ENCODE data around the gene EXTL1.

The EXTL1 gene

GRCh38 chr1:25997828-25998761, 23.5 kb upstream of the EXTL1 start, which contains the start of gene PAFAH2:
TSS of gene PAFAH2 (minus strand) at chr1:25998063. CDS start at chr1:25990816, 7,247 bp downstream.
- DNase-seq (ENCODE audit: low spot score): peak; percentile 94

GRCh38 chr1:25999041-25999800, 22.4 kb upstream of the EXTL1 start:
- DNase-seq (ENCODE audit: low spot score): no peak

GRCh38 chr1:26003262-26003661, 18.3 kb upstream of the EXTL1 start:
- no peak for DNase-seq (ENCODE audit: low spot score)

- DNase-seq (ENCODE audit: low spot score): no peak
Measured at GRCh38 chr1:26003756-26004155, 17.8 kb upstream of the EXTL1 start.

GRCh38 chr1:26005434-26006105, 16.0 kb upstream of the EXTL1 start:
- no peak for DNase-seq (ENCODE audit: low spot score)

GRCh38 chr1:26006710-26007109, 14.9 kb upstream of the EXTL1 start:
- DNase-seq (ENCODE audit: low spot score): no peak

GRCh38 chr1:26009796-26010447, 11.7 kb upstream of the EXTL1 start:
- DNase-seq (ENCODE audit: low spot score): no peak

GRCh38 chr1:26010825-26011224, 10.8 kb upstream of the EXTL1 start:
- no peak for DNase-seq (ENCODE audit: low spot score)

GRCh38 chr1:26012864-26013263, 8.7 kb upstream of the EXTL1 start:
- DNase-seq (ENCODE audit: low spot score): no peak

GRCh38 chr1:26014179-26014578, 7.4 kb upstream of the EXTL1 start:
- no peak for DNase-seq (ENCODE audit: low spot score)

GRCh38 chr1:26015358-26015757, 6.2 kb upstream of the EXTL1 start:
- DNase-seq (ENCODE audit: low spot score): no peak

GRCh38 chr1:26016258-26016952, 5.2 kb upstream of the EXTL1 start:
- DNase-seq (ENCODE audit: low spot score): no peak

GRCh38 chr1:26016953-26017545, 4.5 kb upstream of the EXTL1 start:
- no peak for DNase-seq (ENCODE audit: low spot score)

GRCh38 chr1:26017606-26018005, 4.0 kb upstream of the EXTL1 start:
- DNase-seq (ENCODE audit: low spot score): no peak

- DNase-seq (ENCODE audit: low spot score): no peak
Measured at GRCh38 chr1:26019641-26020315, 1.8 kb upstream of the EXTL1 start.

- DNase-seq (ENCODE audit: low spot score): no peak
Measured at GRCh38 chr1:26020330-26020768, 1.2 kb upstream of the EXTL1 start.

GRCh38 chr1:26020941-26021646, 481 bp upstream of the EXTL1 start:
- no peak for DNase-seq (ENCODE audit: low spot score)

GRCh38 chr1:26022404-26022779, 817 bp downstream of the EXTL1 start:
- DNase-seq (ENCODE audit: low spot score): no peak

- DNase-seq (ENCODE audit: low spot score): no peak
Measured at GRCh38 chr1:26023009-26023408, 1.4 kb downstream of the EXTL1 start.

- DNase-seq (ENCODE audit: low spot score): no peak
Measured at GRCh38 chr1:26023826-26024225, 2.3 kb downstream of the EXTL1 start.
